ENCODE data around the gene CERS2. TPM values are rescaled to one million over a fixed set of nuclear protein-coding genes. Genes with fewer than 3 reads are reported as not detected.

The CERS2 gene
- total and polyA plus RNA-seq, 2 of the 8 experiments (the other 6 are each of a cell fraction or from before 2014, with no cell fraction given), result 216 to 237 TPM

DNA sequence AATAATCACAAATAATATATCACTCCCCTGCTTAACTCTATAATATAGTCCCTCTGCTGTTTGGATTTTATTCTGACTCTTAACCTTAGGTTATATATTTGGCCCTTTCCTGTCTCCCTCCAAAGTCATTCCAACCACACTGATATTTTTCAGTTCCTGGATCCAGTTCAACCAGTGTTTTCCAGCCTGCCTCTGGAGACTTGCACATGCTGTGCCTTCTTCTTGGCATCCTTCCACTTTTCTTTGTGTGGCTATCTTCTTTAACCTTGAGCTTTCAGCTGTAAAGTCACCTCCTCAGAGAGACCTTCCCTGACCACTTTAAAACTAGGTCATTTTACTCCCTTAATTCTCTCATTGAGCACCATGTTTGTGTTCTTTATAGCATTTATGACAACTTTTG is 19.4 kb downstream of the CERS2 start:
- H3K4me2 ChIP-seq (ENCODE audit: insufficient read depth in 1 of 2, low read depth in 2 of 2, low read length in 2 of 2), result no peak overlapping the region
- no peak overlapping the region for H3K27ac ChIP-seq (ENCODE audit: low read depth, low read length)
- H2BK5ac ChIP-seq (ENCODE audit: low read depth, low read length), result no peak overlapping the region
- no peak overlapping the region for H2BK20ac ChIP-seq (ENCODE audit: low read length)
- no peak overlapping the region for H3K23ac ChIP-seq (ENCODE audit: insufficient read length)
- H3K79me1 ChIP-seq (ENCODE audit: low read depth, low read length), result no peaks in the 10 kb centered on the region
- no peak overlapping the region for H2BK120ac ChIP-seq (replicated peaks; ENCODE audit: low read depth, low read length)
- no peak overlapping the region for H4K8ac ChIP-seq (ENCODE audit: extremely low read depth, insufficient read depth, low read length)
- no peaks in the 10 kb centered on the region for H3K4me1 ChIP-seq (replicated peaks in 1 of 4; ENCODE audit: control insufficient read depth in 3 of 4, insufficient read depth in 4 of 4, low read length in 3 of 4)
- no peaks in the 10 kb centered on the region for H3K27me3 ChIP-seq (replicated peaks in 1 of 4; ENCODE audit: control insufficient read depth in 3 of 4, extremely low read depth in 1 of 4, insufficient read depth in 3 of 4, low read length in 3 of 4)
- H3K79me2 ChIP-seq (ENCODE audit: control insufficient read depth in 1 of 2, insufficient read depth in 2 of 2, low read length in 2 of 2), result no peaks in the 10 kb centered on the region
- no peak overlapping the region for H3K18ac ChIP-seq (ENCODE audit: extremely low read depth, low read length)
- H4K20me1 ChIP-seq (replicated peaks in 1 of 2; ENCODE audit: control insufficient read depth in 1 of 2, insufficient read depth in 2 of 2, low read length in 2 of 2), result peaks cover 0 to 2% of the 10 kb centered on the region in 2 experiments
- H3K9ac ChIP-seq (replicated peaks in 1 of 4; ENCODE audit: extremely low read depth in 1 of 4, low read depth in 3 of 4, low read length in 3 of 4), result no peak overlapping the region
- H2AK5ac ChIP-seq (ENCODE audit: low read depth, low read length), result no peak overlapping the region
- no peaks in the 10 kb centered on the region for H3K23me2 ChIP-seq (ENCODE audit: low read depth, low read length)
- H4K91ac ChIP-seq (replicated peaks; ENCODE audit: insufficient read length, low read length), result no peak overlapping the region
- no peak overlapping the region for H4K5ac ChIP-seq (ENCODE audit: insufficient read length, low read depth, low read length)
- ChIA-PET CTCF (ENCODE audit: partially characterized antibody) (interaction anchor here (0.6 to 2.2 kb wide), 4 partner anchors 16 to 337 kb away, joined by 3 to 12 read pairs (median 3); no protein-coding TSS in a partner anchor), POLR2A (ENCODE audit: partially characterized antibody) (interaction anchor here (0.6 to 14.5 kb wide), 4 partner anchors 8 to 384 kb away, joined by 3 to 126 read pairs (median 10); partner anchors contain the start of gene ANXA9)
- no peak overlapping the region for H3K56ac ChIP-seq (replicated peaks; ENCODE audit: insufficient read length, low read depth, low read length)
- H2AFZ ChIP-seq (ENCODE audit: low read length), result no peak overlapping the region
- H3K14ac ChIP-seq (ENCODE audit: insufficient read length), result no peak overlapping the region
- FAIRE-seq (no peak), DNase-seq (ENCODE audit: low read depth in 1 of 2, low spot score in 2 of 2) (no peak)
- H3K9me3 ChIP-seq (ENCODE audit: insufficient read depth in 2 of 2, low read depth in 1 of 2, low read length in 1 of 2), result no peaks in the 10 kb centered on the region
- H3K4ac ChIP-seq (replicated peaks; ENCODE audit: insufficient read length, low read depth, low read length), result no peak overlapping the region
- H2BK15ac ChIP-seq (ENCODE audit: low read length), result no peak overlapping the region
- no peak overlapping the region for H3K4me3 ChIP-seq (ENCODE audit: extremely low read depth in 1 of 4, insufficient read depth in 2 of 4, low read depth in 3 of 4, low read length in 4 of 4)
- no peak overlapping the region for H2BK12ac ChIP-seq (ENCODE audit: low read depth, low read length)
- H3K36me3 ChIP-seq (ENCODE audit: control insufficient read depth in 2 of 4, insufficient read depth in 4 of 4, low read length in 3 of 4), result peaks cover 13 to 71% (median 44%) of the 10 kb centered on the region in 4 experiments; a peak in 7 of 8 replicates
- TF ChIP-seq, protein P1, sequence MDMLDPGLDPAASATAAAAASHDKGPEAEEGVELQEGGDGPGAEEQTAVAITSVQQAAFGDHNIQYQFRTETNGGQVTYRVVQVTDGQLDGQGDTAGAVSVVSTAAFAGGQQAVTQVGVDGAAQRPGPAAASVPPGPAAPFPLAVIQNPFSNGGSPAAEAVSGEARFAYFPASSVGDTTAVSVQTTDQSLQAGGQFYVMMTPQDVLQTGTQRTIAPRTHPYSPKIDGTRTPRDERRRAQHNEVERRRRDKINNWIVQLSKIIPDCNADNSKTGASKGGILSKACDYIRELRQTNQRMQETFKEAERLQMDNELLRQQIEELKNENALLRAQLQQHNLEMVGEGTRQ (IDR thresholded peaks at IDR 0.05; ENCODE audit: low read length), result no peak
- TF ChIP-seq SIRT6 (IDR thresholded peaks at IDR 0.05; ENCODE audit: low read length), result no peak
- TF ChIP-seq KDM1A (IDR thresholded peaks at IDR 0.05; ENCODE audit: borderline replicate concordance, low read length), result no peak
- no peak for TF ChIP-seq YY1 (IDR thresholded peaks at IDR 0.05; ENCODE audit: low read depth, low read length)
- TF ChIP-seq PHF8 (conservative IDR thresholded peaks at IDR 0.05; ENCODE audit: low read depth, low read length), result no peak
- TF ChIP-seq HDAC2 (IDR thresholded peaks at IDR 0.05; ENCODE audit: borderline replicate concordance in 1 of 2, low read depth in 2 of 2, low read length in 2 of 2), result no peak
- no peak for TF ChIP-seq TAF7 (optimal IDR thresholded peaks at IDR 0.05; ENCODE audit: borderline replicate concordance, low read depth, low read length)
- TF ChIP-seq, protein P2, sequence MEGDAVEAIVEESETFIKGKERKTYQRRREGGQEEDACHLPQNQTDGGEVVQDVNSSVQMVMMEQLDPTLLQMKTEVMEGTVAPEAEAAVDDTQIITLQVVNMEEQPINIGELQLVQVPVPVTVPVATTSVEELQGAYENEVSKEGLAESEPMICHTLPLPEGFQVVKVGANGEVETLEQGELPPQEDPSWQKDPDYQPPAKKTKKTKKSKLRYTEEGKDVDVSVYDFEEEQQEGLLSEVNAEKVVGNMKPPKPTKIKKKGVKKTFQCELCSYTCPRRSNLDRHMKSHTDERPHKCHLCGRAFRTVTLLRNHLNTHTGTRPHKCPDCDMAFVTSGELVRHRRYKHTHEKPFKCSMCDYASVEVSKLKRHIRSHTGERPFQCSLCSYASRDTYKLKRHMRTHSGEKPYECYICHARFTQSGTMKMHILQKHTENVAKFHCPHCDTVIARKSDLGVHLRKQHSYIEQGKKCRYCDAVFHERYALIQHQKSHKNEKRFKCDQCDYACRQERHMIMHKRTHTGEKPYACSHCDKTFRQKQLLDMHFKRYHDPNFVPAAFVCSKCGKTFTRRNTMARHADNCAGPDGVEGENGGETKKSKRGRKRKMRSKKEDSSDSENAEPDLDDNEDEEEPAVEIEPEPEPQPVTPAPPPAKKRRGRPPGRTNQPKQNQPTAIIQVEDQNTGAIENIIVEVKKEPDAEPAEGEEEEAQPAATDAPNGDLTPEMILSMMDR (IDR thresholded peaks at IDR 0.05; ENCODE audit: control extremely low read depth in 1 of 3, insufficient read depth in 1 of 3, low read depth in 1 of 3, low read length in 3 of 3), result no peak
- no peak for TF ChIP-seq SP4 (IDR thresholded peaks at IDR 0.05; ENCODE audit: low read length)
- TF ChIP-seq CTBP2 (IDR thresholded peaks at IDR 0.05; ENCODE audit: borderline replicate concordance, insufficient read depth, insufficient read length, low read length), result no peak
- no peak for TF ChIP-seq RFX5 (IDR thresholded peaks at IDR 0.05; ENCODE audit: borderline replicate concordance, low read depth, low read length)

All from H1 (cell line).